Epithelial cell of alveolus of lung (primary cell): Measurements from ENCODE around the gene IGSF8. TPM values are rescaled to one million over a fixed set of nuclear protein-coding genes. Genes with fewer than 3 reads are reported as not detected.

Experiments
- total RNA-seq: library from RNA; depleted of rRNA; stranded (reverse); fragments of >200 nt; gene quantifications from 2 replicates; pipeline ENCODE4 v1.2.1, GENCODE V29; 2015

Gene IGSF8, protein sequence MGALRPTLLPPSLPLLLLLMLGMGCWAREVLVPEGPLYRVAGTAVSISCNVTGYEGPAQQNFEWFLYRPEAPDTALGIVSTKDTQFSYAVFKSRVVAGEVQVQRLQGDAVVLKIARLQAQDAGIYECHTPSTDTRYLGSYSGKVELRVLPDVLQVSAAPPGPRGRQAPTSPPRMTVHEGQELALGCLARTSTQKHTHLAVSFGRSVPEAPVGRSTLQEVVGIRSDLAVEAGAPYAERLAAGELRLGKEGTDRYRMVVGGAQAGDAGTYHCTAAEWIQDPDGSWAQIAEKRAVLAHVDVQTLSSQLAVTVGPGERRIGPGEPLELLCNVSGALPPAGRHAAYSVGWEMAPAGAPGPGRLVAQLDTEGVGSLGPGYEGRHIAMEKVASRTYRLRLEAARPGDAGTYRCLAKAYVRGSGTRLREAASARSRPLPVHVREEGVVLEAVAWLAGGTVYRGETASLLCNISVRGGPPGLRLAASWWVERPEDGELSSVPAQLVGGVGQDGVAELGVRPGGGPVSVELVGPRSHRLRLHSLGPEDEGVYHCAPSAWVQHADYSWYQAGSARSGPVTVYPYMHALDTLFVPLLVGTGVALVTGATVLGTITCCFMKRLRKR
- total RNA-seq: 12.7 and 22.9 TPM in 2 replicates

DNA sequence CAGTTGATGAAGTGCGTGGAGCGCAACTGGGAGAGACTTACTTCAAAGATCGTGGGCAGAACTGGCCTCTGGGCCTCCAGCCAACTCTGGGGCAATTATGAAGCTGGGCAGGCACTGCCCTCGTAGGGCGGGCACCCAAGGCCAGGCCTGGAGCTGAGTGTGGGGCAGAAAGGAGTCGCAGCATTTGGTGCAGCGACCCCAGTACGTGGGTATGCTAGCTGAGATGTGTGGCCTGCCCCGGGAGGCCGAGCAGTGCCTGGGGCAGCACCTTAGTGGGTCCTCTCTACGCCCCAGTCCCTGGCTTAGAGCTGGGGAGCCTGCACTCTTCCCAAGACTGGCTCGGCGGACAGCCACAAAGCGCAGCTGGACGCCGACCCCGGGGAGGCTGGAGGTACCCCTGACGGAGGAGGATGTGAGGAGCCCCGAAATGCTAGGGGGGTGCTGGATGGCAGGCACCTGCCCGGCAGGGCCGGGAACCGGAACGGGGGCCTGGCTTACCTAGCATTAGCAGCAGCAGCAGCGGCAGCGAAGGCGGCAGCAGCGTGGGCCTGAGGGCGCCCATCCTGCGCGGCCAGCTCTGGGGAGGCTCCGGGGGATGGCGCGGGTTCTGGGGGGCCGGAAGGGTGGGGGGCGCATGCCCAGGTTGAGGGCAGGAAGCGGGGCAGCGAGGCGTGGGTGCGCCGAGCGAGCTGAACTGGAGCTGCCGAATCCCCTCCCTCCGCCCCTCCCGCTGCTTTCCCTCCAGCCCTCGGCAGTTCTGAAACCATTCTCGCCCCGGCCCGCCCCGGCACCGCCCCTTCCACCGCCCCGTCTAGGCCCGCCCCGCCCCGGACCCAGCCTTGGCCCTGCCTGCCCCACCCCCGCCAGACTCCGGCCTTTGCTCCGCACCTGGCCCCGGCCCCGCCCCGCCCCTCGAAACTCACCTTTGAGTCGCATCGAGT lies at the start of gene IGSF8:
TSS of gene IGSF8 (minus strand) at position 709 of the 941 bp plus-strand sequence. CDS start at position 562, 147 bp downstream.

DNA sequence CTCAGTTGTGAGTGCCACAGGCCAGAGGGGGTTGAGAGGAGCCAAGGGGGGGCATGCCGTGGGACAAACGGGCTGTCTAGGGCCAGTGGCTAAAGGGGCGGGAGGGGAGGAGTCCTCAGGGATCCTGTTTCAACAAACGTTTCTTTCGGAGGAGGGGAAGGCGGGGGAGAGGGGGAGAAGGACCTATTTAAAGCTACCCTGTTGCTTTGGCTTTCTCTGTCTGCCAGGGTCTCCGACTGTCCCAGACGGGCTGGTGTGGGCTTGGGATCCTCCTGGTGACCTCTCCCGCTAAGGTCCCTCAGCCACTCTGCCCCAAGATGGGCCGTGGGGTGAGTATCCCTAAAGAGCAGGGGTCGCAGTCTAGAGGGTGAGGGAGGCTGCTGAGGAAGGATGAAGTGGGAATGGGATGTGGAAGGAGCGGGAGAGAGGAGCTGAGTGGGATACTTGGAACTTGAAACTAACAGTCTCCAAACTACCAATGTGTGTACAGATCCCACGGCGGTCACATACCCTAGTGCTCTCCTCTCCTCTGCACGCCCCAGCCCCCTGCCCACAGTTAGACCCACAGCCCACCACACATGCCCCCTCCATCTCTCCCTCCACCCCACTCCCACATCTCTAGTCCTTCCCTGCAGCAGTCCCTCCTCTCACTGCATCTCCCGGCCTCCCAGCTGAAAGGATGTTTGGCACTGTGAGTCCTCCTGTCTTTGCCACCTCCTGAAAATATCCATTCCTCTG lies 17.3 kb upstream of the IGSF8 start, which contains the start of gene ATP1A2:
TSS of gene ATP1A2 (plus strand) at position 215 of the 738 bp plus-strand sequence. CDS start at position 318, 103 bp downstream.

DNA sequence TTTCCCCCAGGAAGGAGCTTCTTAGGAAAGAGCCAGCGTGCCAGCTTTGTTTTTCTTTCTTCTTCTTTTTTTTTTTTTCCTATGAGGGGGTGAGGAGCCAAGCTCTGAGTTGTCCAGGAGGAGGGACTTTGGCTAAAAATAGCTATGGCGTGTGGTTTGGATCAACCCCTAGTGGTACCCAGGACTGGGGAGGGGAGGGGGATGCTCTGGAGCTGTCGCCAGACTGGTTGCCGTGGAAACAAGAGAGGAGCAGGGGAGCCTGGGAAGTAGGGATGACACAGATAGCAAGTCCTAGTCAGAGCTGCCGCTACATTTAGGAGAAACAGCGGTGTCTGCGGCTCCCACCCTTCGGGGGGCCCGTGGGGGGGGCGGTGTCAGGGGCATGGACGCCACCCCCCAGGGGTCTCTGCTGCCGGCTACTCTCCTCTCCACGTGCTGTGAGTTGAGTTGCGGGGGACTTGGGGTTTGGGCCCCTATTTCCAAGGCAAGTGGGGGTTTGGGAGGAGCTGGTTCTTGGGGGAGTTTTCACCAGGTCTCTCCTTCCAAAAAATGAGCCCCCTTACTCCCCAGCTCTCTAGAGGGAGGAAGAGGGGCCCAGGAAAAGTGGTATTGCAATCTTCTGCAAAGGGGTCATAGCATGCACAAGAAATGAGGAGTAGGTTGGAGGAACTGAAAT lies 17.0 kb downstream of the IGSF8 start, which contains the start of gene KCNJ9:
TSS of gene KCNJ9 (plus strand) at position 278 of the 676 bp plus-strand sequence. CDS start 2,493 bp downstream, outside the sequence.

DNA sequence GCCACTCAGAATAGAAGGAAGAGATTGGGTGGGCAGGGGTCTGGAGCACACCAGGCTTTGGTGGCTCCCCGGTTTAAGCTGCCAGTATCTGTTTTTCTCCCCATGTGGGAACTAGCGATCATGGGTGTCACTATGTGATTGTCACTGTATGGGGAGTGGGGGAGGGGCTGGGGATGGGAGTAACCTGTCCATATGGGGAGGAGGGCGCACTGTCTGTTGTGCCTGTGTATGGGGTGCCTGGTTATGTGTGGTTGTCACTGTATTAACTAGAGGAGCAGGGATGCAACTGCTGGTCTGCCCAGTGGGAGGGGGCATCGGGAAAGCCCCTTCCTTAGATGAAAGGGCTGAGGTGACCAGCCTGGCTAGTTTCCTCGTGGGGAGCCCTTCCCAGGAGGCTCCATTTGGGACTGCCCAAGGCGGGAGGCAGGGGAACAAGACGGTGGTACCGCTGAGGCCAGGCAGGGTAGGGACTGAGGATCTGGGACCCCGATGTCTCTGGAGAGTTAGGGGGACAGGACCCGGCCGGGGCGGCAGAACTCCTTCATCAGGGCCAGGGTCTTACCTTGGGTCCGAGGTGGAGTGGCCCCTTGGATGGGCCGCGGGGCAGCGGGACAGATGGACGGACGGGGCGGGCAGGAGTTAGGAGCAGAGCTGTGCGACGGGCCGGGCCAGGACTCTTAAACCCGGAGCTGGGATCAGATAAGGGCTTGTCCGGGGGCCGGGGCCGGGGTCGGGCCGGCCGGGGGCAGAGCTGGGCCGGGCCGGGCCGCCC lies 28.8 kb downstream of the IGSF8 start, which contains the start of gene KCNJ10:
TSS of gene KCNJ10 (minus strand) at position 701 of the 772 bp plus-strand sequence. CDS start 27,628 bp downstream, outside the sequence.

Other genes starting within 250 kb of the IGSF8 start
- gene VSIG8, start 236.0 kb downstream of the IGSF8 start, total RNA-seq: not detected in 2 replicates
- gene CFAP45, start 198.5 kb downstream of the IGSF8 start, total RNA-seq: 0.48 and 0.65 TPM in 2 replicates
- gene TAGLN2, start 173.1 kb downstream of the IGSF8 start, total RNA-seq: 650 and 791 TPM in 2 replicates
- gene IGSF9, start 153.0 kb downstream of the IGSF8 start, total RNA-seq: 0.13 and 0.16 TPM in 2 replicates
- gene SLAMF9, start 144.4 kb downstream of the IGSF8 start, total RNA-seq: 0.91 TPM in 1 of 2 replicates, not detected in the other
- 3.7 and 6.0 TPM in 2 replicates for gene PIGM, start 66.6 kb downstream of the IGSF8 start, total RNA-seq
- gene KCNJ10, start 28.5 kb downstream of the IGSF8 start, total RNA-seq: not detected in 2 replicates
- not detected in 2 replicates for gene KCNJ9, start 17.1 kb downstream of the IGSF8 start, total RNA-seq
- 0.24 and 1.0 TPM in 2 replicates for gene ATP1A2, start 17.1 kb upstream of the IGSF8 start, total RNA-seq
- not detected in 2 replicates for gene ATP1A4, start 53.0 kb upstream of the IGSF8 start, total RNA-seq
- not detected in 2 replicates for gene CASQ1, start 92.0 kb upstream of the IGSF8 start, total RNA-seq
- gene PEA15, start 106.8 kb upstream of the IGSF8 start, total RNA-seq: 40.1 and 68.7 TPM in 2 replicates
- 46.0 and 58.0 TPM in 2 replicates for gene DCAF8, start 163.9 kb upstream of the IGSF8 start, total RNA-seq
- gene PEX19, start 186.5 kb upstream of the IGSF8 start, total RNA-seq: 38.5 and 86.6 TPM in 2 replicates
- 126 and 209 TPM in 2 replicates for gene COPA, start 244.6 kb upstream of the IGSF8 start, total RNA-seq
- gene NCSTN, start 244.8 kb upstream of the IGSF8 start, total RNA-seq: 76.6 and 91.3 TPM in 2 replicates